Activated B cell treated with CpG ODN at 0.5 μM for 24 hours (primary cell): ENCODE data around the gene PTTG2. TPM values are rescaled to one million over a fixed set of nuclear protein-coding genes. Genes with fewer than 3 reads are reported as not detected.
"Not testable (repeated sequence)": the region's sequence is repeated elsewhere in the genome, so short reads cannot be mapped to it uniquely, and the experiment has no call there.

Source experiments
- ATAC-seq: fragments of 200-7000 bp; cut with Tn5 transposase; one replicate; pipeline ENCODE4 v1.10.0; 2021; ENCODE audit warnings: low read depth, mild to moderate bottlenecking, moderate library complexity
- CTCF ChIA-PET: fragments of 350-600 bp; sonication (Branson Sonifier 250); formaldehyde crosslinking; loops from one replicate; lab custom pipeline; 2021; ENCODE audit warnings: antibody characterized with exemption; lab: Charles Lee
- POLR2A ChIA-PET: fragments of 350-600 bp; sonication (Branson Sonifier 250); formaldehyde crosslinking; loops from one replicate; lab custom pipeline; 2021; ENCODE audit warnings: antibody characterized with exemption; lab: Charles Lee
- DNase-seq: peaks from one replicate; pipeline ENCODE4 v3.0.0; 2022
- H3K27ac Mint-ChIP-seq: one replicate; pipeline ENCODE4 v1.8.0; 2020; ENCODE audit warnings: mixed read lengths
- H3K27me3 Mint-ChIP-seq: one replicate; pipeline ENCODE4 v1.8.0; 2021; ENCODE audit warnings: mixed read lengths
- H3K36me3 Mint-ChIP-seq: one replicate; pipeline ENCODE4 v1.8.0; 2021; ENCODE audit warnings: low read depth, mixed read lengths
- H3K4me1 Mint-ChIP-seq: one replicate; pipeline ENCODE4 v1.8.0; 2021; ENCODE audit warnings: mixed read lengths
- H3K4me3 Mint-ChIP-seq: one replicate; pipeline ENCODE4 v1.8.0; 2020; ENCODE audit warnings: mild to moderate bottlenecking, mixed read lengths
- H3K9me3 Mint-ChIP-seq: one replicate; pipeline ENCODE4 v1.8.0; 2020; ENCODE audit warnings: mixed read lengths
- intact Hi-C: fragments of 100-400 bp; cut with micrococcal nuclease; formaldehyde crosslinking; loops from one replicate; pipeline ENCODE4 v1.15.1; 2024
- total RNA-seq: library from RNA; stranded (reverse); gene quantifications from 2 replicates; pipeline ENCODE4 v1.2.3, GENCODE V29; 2022
- TF ChIP-seq, protein P1 (sequence below): fragments of 200-600 bp; IDR thresholded peaks from one replicate; pipeline ENCODE4 v1.8.0; 2022; ENCODE audit warnings: antibody characterized with exemption, mild to moderate bottlenecking

PTTG2 gene
- total RNA-seq, 1 donor from 2014 or later: 2.2 TPM

DNA sequence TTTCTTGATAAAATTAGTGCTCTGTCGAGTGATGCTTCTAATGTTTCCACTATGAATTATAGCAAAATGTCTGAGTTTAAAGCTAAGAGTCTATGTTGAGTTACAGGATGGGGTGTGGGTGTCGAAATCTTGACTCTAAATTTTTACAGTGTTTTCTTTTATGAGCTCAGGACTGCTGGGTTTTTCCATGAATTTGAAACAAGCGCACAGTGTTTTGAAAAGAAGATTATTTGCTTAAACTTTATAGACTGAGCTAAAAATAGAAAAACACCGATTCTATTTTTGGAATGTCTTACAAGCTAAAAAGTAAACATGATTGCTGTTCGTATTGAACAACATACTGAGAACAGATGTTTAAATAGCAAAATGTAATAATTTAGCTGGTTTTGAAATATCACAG, 7.5 kb downstream of the PTTG2 start:
- intact Hi-C loops: no loop called here
- Mint-ChIP-seq H3K27ac (peak overlapping the region; percentile 56), H3K4me1 (peaks cover 53% of the 10 kb centered on the region), H3K36me3 (peaks cover 4% of the 10 kb centered on the region), H3K9me3 (no peaks in the 10 kb centered on the region), H3K27me3 (no peaks in the 10 kb centered on the region), H3K4me3 (peak overlapping the region; percentile 13)
- DNase-seq (no peak), ATAC-seq (no peak)
- CTCF ChIA-PET: interaction anchor here (1.1 kb wide), 2 partner anchors 10 to 95 kb away, joined by 3 read pairs; no protein-coding TSS in a partner anchor
- TF ChIP-seq, protein P1, sequence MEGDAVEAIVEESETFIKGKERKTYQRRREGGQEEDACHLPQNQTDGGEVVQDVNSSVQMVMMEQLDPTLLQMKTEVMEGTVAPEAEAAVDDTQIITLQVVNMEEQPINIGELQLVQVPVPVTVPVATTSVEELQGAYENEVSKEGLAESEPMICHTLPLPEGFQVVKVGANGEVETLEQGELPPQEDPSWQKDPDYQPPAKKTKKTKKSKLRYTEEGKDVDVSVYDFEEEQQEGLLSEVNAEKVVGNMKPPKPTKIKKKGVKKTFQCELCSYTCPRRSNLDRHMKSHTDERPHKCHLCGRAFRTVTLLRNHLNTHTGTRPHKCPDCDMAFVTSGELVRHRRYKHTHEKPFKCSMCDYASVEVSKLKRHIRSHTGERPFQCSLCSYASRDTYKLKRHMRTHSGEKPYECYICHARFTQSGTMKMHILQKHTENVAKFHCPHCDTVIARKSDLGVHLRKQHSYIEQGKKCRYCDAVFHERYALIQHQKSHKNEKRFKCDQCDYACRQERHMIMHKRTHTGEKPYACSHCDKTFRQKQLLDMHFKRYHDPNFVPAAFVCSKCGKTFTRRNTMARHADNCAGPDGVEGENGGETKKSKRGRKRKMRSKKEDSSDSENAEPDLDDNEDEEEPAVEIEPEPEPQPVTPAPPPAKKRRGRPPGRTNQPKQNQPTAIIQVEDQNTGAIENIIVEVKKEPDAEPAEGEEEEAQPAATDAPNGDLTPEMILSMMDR: no peak
- POLR2A ChIA-PET: interaction anchor here (1.0 kb wide), 1 partner anchor 76 kb away, joined by 3 read pairs; no protein-coding TSS in a partner anchor

DNA sequence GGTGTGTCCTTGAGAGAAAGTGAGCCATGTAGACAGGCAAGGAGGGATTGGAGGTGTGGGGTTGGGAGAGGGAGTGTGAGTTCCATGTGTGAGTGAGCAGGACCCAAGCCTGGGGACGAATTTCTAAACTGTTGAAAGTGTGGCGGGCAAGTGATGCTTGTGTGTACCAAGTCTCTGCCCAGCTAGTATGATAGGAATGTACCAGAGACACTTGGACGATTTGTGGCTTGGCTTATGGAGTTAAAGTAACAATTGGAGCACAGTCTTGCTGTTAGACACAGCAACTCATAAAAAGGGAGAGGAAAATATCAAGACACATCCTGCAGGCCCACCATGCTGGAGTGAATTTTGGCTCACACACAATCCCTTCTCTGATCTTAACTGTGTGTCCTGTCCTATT, 8.5 kb downstream of the PTTG2 start:
- peaks cover 4% of the 10 kb centered on the region for H3K36me3 Mint-ChIP-seq
- H3K27me3 Mint-ChIP-seq: no peaks in the 10 kb centered on the region
- CTCF ChIA-PET: interaction anchor here (1.1 to 1.6 kb wide), 2 partner anchors 67 to 94 kb away, joined by 3 to 6 read pairs; no protein-coding TSS in a partner anchor
- no peak overlapping the region for H3K4me3 Mint-ChIP-seq
- peaks cover 51% of the 10 kb centered on the region for H3K4me1 Mint-ChIP-seq
- H3K9me3 Mint-ChIP-seq: no peaks in the 10 kb centered on the region
- ATAC-seq (no peak), DNase-seq (no peak)
- TF ChIP-seq, protein P1: no peak
- POLR2A ChIA-PET: no interaction called here
- intact Hi-C loops: no loop called here
- no peak overlapping the region for H3K27ac Mint-ChIP-seq

DNA sequence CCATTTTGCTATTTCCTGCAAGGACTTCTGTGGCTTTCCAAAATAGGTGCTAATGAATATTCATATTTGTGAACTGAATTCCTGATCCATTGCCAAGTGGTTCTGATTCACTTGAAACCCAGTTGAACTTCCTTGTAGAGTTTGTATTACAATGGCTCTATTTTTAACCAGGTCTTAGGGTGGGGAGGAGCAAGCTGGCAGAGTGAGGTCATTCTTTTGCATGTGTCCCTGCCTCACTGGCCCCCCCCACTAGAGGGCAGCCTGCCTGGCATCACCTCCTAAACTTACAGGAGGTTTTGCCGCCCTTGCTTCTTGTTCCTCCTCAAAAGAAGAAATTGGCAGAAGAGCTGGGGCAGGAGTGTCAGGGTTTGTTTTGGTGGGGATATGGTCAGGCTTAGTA, 10.5 kb downstream of the PTTG2 start:
- intact Hi-C loops: loop anchor here (1.0 to 2.0 kb wide), 2 partner anchors 16 to 65 kb away; no protein-coding TSS in a partner anchor
- no peaks in the 10 kb centered on the region for H3K27me3 Mint-ChIP-seq
- ChIA-PET POLR2A (interaction anchor here (0.7 kb wide), 1 partner anchor 146 kb away, joined by 3 read pairs; no protein-coding TSS in a partner anchor), CTCF (interaction anchor here (1.1 to 1.4 kb wide), 5 partner anchors 8 to 144 kb away, joined by 3 read pairs; partner anchors contain the start of gene PGM2)
- H3K36me3 Mint-ChIP-seq: peaks cover 4% of the 10 kb centered on the region
- peak; percentile 95 for ATAC-seq
- no peak overlapping the region for H3K4me3 Mint-ChIP-seq
- H3K4me1 Mint-ChIP-seq: peaks cover 40% of the 10 kb centered on the region
- H3K27ac Mint-ChIP-seq: no peak overlapping the region
- H3K9me3 Mint-ChIP-seq: no peaks in the 10 kb centered on the region
- peak; percentile 47 for DNase-seq
- TF ChIP-seq, protein P1: no peak

DNA sequence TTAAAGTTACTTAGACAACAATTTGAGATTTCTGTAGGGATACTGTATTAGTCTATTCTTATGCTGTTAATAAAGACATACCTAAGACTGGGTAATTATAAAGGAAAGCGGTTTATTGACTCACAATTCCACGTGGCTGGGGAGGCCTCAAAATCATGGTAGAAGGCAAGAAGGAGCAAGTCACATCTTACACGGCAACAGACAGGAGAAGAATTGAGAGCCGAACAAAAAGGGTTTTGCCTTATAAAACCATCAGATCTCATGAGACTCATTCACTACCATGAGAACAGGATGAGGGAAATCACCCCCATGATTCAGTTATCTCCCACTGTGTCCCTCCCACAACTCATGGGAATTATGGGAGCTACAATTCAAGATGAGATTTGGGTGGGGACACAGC, 11.0 kb downstream of the PTTG2 start:
- TF ChIP-seq, protein P1: no peak
- no peak overlapping the region for H3K4me3 Mint-ChIP-seq
- intact Hi-C loops: loop anchor here (2.0 kb wide), 1 partner anchor 16 kb away; no protein-coding TSS in a partner anchor
- H3K27me3 Mint-ChIP-seq: no peaks in the 10 kb centered on the region
- no peak overlapping the region for H3K27ac Mint-ChIP-seq
- POLR2A ChIA-PET: interaction anchor here (0.7 kb wide), 1 partner anchor 147 kb away, joined by 3 read pairs; no protein-coding TSS in a partner anchor
- ATAC-seq: no peak
- CTCF ChIA-PET: interaction anchor here (1.1 to 1.4 kb wide), 5 partner anchors 9 to 145 kb away, joined by 3 read pairs; partner anchors contain the start of gene PGM2
- peaks cover 36% of the 10 kb centered on the region for H3K4me1 Mint-ChIP-seq
- H3K36me3 Mint-ChIP-seq: peaks cover 4% of the 10 kb centered on the region
- no peak for DNase-seq
- H3K9me3 Mint-ChIP-seq: no peaks in the 10 kb centered on the region

DNA sequence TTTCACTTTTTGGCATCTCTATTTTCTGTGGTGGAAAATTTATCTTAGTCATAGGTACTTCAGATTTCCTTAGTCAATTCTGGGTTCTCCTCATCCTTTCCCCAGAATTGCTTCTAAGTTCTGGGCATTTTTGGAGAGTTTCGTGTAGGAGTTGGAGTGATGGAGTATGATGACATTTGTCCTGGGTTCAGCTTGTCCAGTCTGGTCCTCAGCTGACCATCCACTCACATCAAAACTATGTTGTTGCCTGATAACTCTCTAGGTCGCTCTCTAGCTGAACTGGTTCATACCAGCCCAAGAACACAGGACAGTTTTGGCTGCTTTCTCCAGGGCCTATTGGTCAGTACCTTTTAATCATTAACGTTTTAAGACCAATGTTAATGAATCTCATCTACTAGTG, 13.2 kb downstream of the PTTG2 start:
- no peaks in the 10 kb centered on the region for H3K27me3 Mint-ChIP-seq
- intact Hi-C loops: no loop called here
- CTCF ChIA-PET: no interaction called here
- DNase-seq: no peak
- H3K4me3 Mint-ChIP-seq: no peak overlapping the region
- H3K27ac Mint-ChIP-seq: peak overlapping the region; percentile 19
- peaks cover 9% of the 10 kb centered on the region for H3K36me3 Mint-ChIP-seq
- H3K4me1 Mint-ChIP-seq: peaks cover 36% of the 10 kb centered on the region
- no peak for ATAC-seq
- POLR2A ChIA-PET: no interaction called here
- TF ChIP-seq, protein P1: no peak
- H3K9me3 Mint-ChIP-seq: no peaks in the 10 kb centered on the region

DNA sequence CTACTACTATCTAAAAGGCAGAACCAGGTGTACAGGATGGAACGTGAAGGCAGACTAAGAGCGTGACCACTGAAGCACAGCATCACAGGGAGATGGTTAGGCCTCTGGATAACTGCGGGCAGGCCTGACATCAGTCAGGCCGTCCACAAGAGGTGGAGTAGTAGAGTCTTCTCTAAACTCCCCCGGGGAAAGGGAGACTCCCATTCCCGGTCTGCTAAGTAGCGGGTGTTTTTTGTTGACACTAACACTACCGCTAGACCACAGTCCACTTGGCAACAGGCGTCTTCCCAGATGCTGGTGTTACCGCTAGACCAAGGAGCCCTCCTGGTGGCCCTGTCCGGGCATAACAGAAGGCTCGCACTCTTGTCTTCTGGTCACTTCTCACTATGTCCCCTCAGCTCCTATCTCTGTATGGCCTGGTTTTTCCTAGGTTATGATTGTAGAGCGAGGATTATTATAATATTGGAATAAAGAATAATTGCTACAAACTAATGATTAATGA, 15.2 kb downstream of the PTTG2 start:
- H3K9me3 Mint-ChIP-seq, DNase-seq, POLR2A ChIA-PET, H3K4me3 Mint-ChIP-seq, ATAC-seq, H3K36me3 Mint-ChIP-seq, H3K27me3 Mint-ChIP-seq: not testable (repeated sequence)
- intact Hi-C loops: loop anchor here (5.0 kb wide), 1 partner anchor 687 kb away; the partner anchor contains the start of gene KLF3
- Mint-ChIP-seq H3K4me1 (peaks cover 44% of the 10 kb centered on the region), H3K27ac (peak overlapping the region; percentile 51)
- CTCF ChIA-PET: interaction anchor here (0.9 kb wide), 1 partner anchor 13 kb away, joined by 3 read pairs; no protein-coding TSS in a partner anchor
